Keratinocyte (primary cell): Measurements from ENCODE around the gene DRD2. TPM values are rescaled to one million over a fixed set of nuclear protein-coding genes. Genes with fewer than 3 reads are reported as not detected.

Experiments used
- DNase-seq: peaks from one replicate; pipeline ENCODE4 v3.0.0-alpha.2; 2011; ENCODE audit warnings: low read depth, missing footprints, low spot score
- FAIRE-seq: peaks from 2 replicates; lab custom pipeline; 2011; peaks lifted over from hg19 to GRCh38; lab: Jason Lieb, UNC
- H2AFZ ChIP-seq: 2 replicates; pipeline ENCODE4 v1.6.0; 2012; ENCODE audit warnings: low read length, control low read depth, inconsistent platforms; ENCODE audit not compliant: control insufficient read depth
- H3K27ac ChIP-seq: 2 replicates; pipeline ENCODE4 v1.5.1; 2011; ENCODE audit warnings: low read length; ENCODE audit not compliant: control insufficient read depth, insufficient read depth
- H3K27me3 ChIP-seq: 3 replicates; pipeline ENCODE4 v1.6.0; 2011; ENCODE audit warnings: low read length; ENCODE audit not compliant: control insufficient read depth, insufficient read depth; ENCODE audit errors: extremely low read depth
- H3K36me3 ChIP-seq, 2 experiments: 2 replicates in 1 of 2; 3 replicates in 1 of 2; pipeline ENCODE4 v1.5.1; 2011; ENCODE audit warnings: low read length in 2 of 2, mild to moderate bottlenecking in 1 of 2; ENCODE audit not compliant: control insufficient read depth in 2 of 2, insufficient read depth in 2 of 2; ENCODE audit errors: extremely low read depth in 1 of 2
- H3K4me1 ChIP-seq: 3 replicates; pipeline ENCODE4 v1.5.1; 2011; ENCODE audit warnings: low read length; ENCODE audit not compliant: control insufficient read depth, insufficient read depth; ENCODE audit errors: extremely low read depth
- H3K4me2 ChIP-seq: 3 replicates; pipeline ENCODE4 v1.6.0; 2011; ENCODE audit warnings: low read depth, low read length; ENCODE audit not compliant: control insufficient read depth, insufficient read depth; ENCODE audit errors: extremely low read depth
- H3K4me3 ChIP-seq, 3 experiments: fragments of 200-600 bp in 1 of 3; sonication (generic) in 1 of 3; 2 replicates in 2 of 3; 3 replicates in 1 of 3; pipeline ENCODE4 v1.5.1; 2011 to 2016; ENCODE audit warnings: low read length in 3 of 3, mild to moderate bottlenecking in 3 of 3, control low read depth in 2 of 3, inconsistent platforms in 1 of 3, low read depth in 1 of 3, mixed read lengths in 1 of 3, mixed run types in 1 of 3, moderate library complexity in 1 of 3; ENCODE audit not compliant: control insufficient read depth in 2 of 3, insufficient read depth in 2 of 3; ENCODE audit errors: extremely low read depth in 1 of 3
- H3K79me2 ChIP-seq: 2 replicates; pipeline ENCODE4 v1.6.0; 2012; ENCODE audit warnings: low read length; ENCODE audit not compliant: control insufficient read depth, insufficient read depth
- H3K9ac ChIP-seq: 3 replicates; pipeline ENCODE4 v1.6.0; 2011; ENCODE audit warnings: low read length; ENCODE audit not compliant: control insufficient read depth, insufficient read depth; ENCODE audit errors: extremely low read depth
- H3K9me1 ChIP-seq: 3 replicates; pipeline ENCODE4 v1.6.0; 2011; ENCODE audit warnings: low read length; ENCODE audit not compliant: control insufficient read depth, insufficient read depth; ENCODE audit errors: extremely low read depth
- H3K9me3 ChIP-seq: 2 replicates; pipeline ENCODE4 v1.5.1; 2012; ENCODE audit warnings: low read depth, low read length; ENCODE audit not compliant: control insufficient read depth
- H4K20me1 ChIP-seq: 3 replicates; pipeline ENCODE4 v1.6.0; 2011; ENCODE audit warnings: low read length; ENCODE audit not compliant: control insufficient read depth, insufficient read depth; ENCODE audit errors: extremely low read depth
- CTCF ChIP-seq, 3 experiments: IDR thresholded peaks in 1 of 3; conservative IDR thresholded peaks in 1 of 3; optimal IDR thresholded peaks in 1 of 3; 2 replicates in 2 of 3; 3 replicates in 1 of 3; pipeline versions ENCODE3 to v1.5.1; 2011; ENCODE audit warnings: low read length in 3 of 3, mild to moderate bottlenecking in 3 of 3, moderate library complexity in 2 of 3, control low read depth in 1 of 3, inconsistent platforms in 1 of 3; ENCODE audit not compliant: insufficient read depth in 2 of 3; ENCODE audit errors: extremely low read depth in 1 of 3
- EZH2 ChIP-seq: IDR thresholded peaks from one replicate; pipeline ENCODE4 v1.6.1; 2012; ENCODE audit warnings: inconsistent platforms, mild to moderate bottlenecking, low read length, moderate library complexity
- dilution Hi-C: fragments of 300-500 bp; cut with MboI; formaldehyde crosslinking; loops from one replicate; pipeline ENCODE4 v1.7.0; 2020; ENCODE audit warnings: low sequenced_read_pairs; ENCODE audit not compliant: extremely low pct_ligation_motif_present
- polyA plus RNA-seq, 5 experiments: library from polyadenylated mRNA; depleted of rRNA in 3 of 5; stranded (reverse) in 3 of 5; stranded (forward) in 1 of 5; unstranded in 1 of 5; fragments of >200 nt; gene quantifications; 1 replicate in 1 of 5; 2 replicates in 3 of 5; 3 replicates in 1 of 5; pipeline versions ENCODE4 v1.2.1 to v1.2.3, GENCODE V29; 2011 to 2012; ENCODE audit warnings: missing spikeins in 2 of 5, low read depth in 1 of 5, low replicate concordance in 1 of 5

The DRD2 gene
- polyA plus RNA-seq, 1 donor (not counting 4 experiments of a cell fraction or from before 2014, with no cell fraction given), result 0.26 TPM

GRCh38 chr11:113464416-113464815 is 10.8 kb downstream of the DRD2 start:
- no peak overlapping the region for H3K27ac ChIP-seq
- H3K9ac ChIP-seq, result no peak overlapping the region
- no peak overlapping the region for H3K4me2 ChIP-seq
- no peaks in the 10 kb centered on the region for H3K9me3 ChIP-seq
- FAIRE-seq (peak; percentile 9), DNase-seq (no peak)
- no peaks in the 10 kb centered on the region for H3K79me2 ChIP-seq
- no peaks in the 10 kb centered on the region for H3K36me3 ChIP-seq
- no peaks in the 10 kb centered on the region for H3K9me1 ChIP-seq
- peaks cover 11% of the 10 kb centered on the region for H3K4me1 ChIP-seq
- H3K4me3 ChIP-seq, result no peak overlapping the region
- H2AFZ ChIP-seq, result no peak overlapping the region
- dilution Hi-C loops, result no loop called here
- no peaks in the 10 kb centered on the region for H4K20me1 ChIP-seq
- no peaks in the 10 kb centered on the region for H3K27me3 ChIP-seq
- no peak for TF ChIP-seq CTCF (optimal IDR thresholded peaks at IDR 0.05 in 1 of 3, IDR thresholded peaks at IDR 0.05 in 1 of 3, conservative IDR thresholded peaks at IDR 0.05 in 1 of 3; ENCODE audit: extremely low read depth in 1 of 3, insufficient read depth in 2 of 3, low read length in 3 of 3)
- TF ChIP-seq EZH2, result no peak

- dilution Hi-C loops, result no loop called here
- no peak overlapping the region for H3K9ac ChIP-seq
- no peak overlapping the region for H2AFZ ChIP-seq
- FAIRE-seq (no peak), DNase-seq (no peak)
- TF ChIP-seq CTCF (optimal IDR thresholded peaks at IDR 0.05 in 1 of 3, IDR thresholded peaks at IDR 0.05 in 1 of 3, conservative IDR thresholded peaks at IDR 0.05 in 1 of 3; ENCODE audit: extremely low read depth in 1 of 3, insufficient read depth in 2 of 3, low read length in 3 of 3) (no peak), EZH2 (no peak)
- H3K27ac ChIP-seq, result no peak overlapping the region
- H3K4me2 ChIP-seq, result no peak overlapping the region
- no peaks in the 10 kb centered on the region for H3K36me3 ChIP-seq
- no peaks in the 10 kb centered on the region for H3K9me3 ChIP-seq
- H3K4me1 ChIP-seq, result peaks cover 11% of the 10 kb centered on the region
- no peaks in the 10 kb centered on the region for H4K20me1 ChIP-seq
- H3K4me3 ChIP-seq, result no peak overlapping the region
- no peaks in the 10 kb centered on the region for H3K79me2 ChIP-seq
- no peaks in the 10 kb centered on the region for H3K27me3 ChIP-seq
- H3K9me1 ChIP-seq, result no peaks in the 10 kb centered on the region
Measured at GRCh38 chr11:113462830-113463229, 12.4 kb downstream of the DRD2 start.
